ENCODE results near the gene ADAMTS1. TPM values are rescaled to one million over a fixed set of nuclear protein-coding genes. Genes with fewer than 3 reads are reported as not detected.

ADAMTS1 gene
- total RNA-seq, 1 donor from 2014 or later = 59.3 TPM

GRCh38 chr21:26813426-26813998 lies 31.7 kb downstream of the ADAMTS1 start:
- intact Hi-C loops (cut with DNase I) = no loop called here
- Histone ChIP-seq H3K36me3 (no peaks in the 10 kb centered on the region), H3K4me1 (peaks cover 10% of the 10 kb centered on the region), H3K9me3 (no peaks in the 10 kb centered on the region), H3K4me3 (no peak overlapping the region), H3K27me3 (ENCODE audit: low read depth) (no peaks in the 10 kb centered on the region), H3K27ac (no peak overlapping the region)
- no peak for TF ChIP-seq CTCF (IDR thresholded peaks at IDR 0.05)
- no peak for DNase-seq
- no peak for ATAC-seq

GRCh38 chr21:26812173-26812572 lies 33.0 kb downstream of the ADAMTS1 start:
- TF ChIP-seq CTCF (IDR thresholded peaks at IDR 0.05) = no peak
- Histone ChIP-seq H3K27ac (no peak overlapping the region), H3K9me3 (no peaks in the 10 kb centered on the region), H3K4me3 (no peak overlapping the region), H3K27me3 (ENCODE audit: low read depth) (no peaks in the 10 kb centered on the region), H3K36me3 (no peaks in the 10 kb centered on the region), H3K4me1 (peaks cover 10% of the 10 kb centered on the region)
- ATAC-seq (no peak), DNase-seq (no peak)
- intact Hi-C loops (cut with DNase I) = no loop called here

- ATAC-seq = no peak
- intact Hi-C loops (cut with DNase I) = no loop called here
- H3K9me3 ChIP-seq = no peaks in the 10 kb centered on the region
- H3K4me1 ChIP-seq = peaks cover 10% of the 10 kb centered on the region
- no peaks in the 10 kb centered on the region for H3K27me3 ChIP-seq (ENCODE audit: low read depth)
- no peak for DNase-seq
- TF ChIP-seq CTCF (IDR thresholded peaks at IDR 0.05) = no peak
- H3K36me3 ChIP-seq = no peaks in the 10 kb centered on the region
- no peak overlapping the region for H3K27ac ChIP-seq
- no peak overlapping the region for H3K4me3 ChIP-seq
Measured at GRCh38 chr21:26811482-26811881, 33.7 kb downstream of the ADAMTS1 start.

GRCh38 chr21:26810676-26811415 lies 34.4 kb downstream of the ADAMTS1 start:
- DNase-seq (no peak), ATAC-seq (no peak)
- Histone ChIP-seq H3K36me3 (no peaks in the 10 kb centered on the region), H3K4me3 (no peak overlapping the region), H3K9me3 (no peaks in the 10 kb centered on the region), H3K4me1 (peaks cover 9% of the 10 kb centered on the region), H3K27ac (no peak overlapping the region), H3K27me3 (ENCODE audit: low read depth) (no peaks in the 10 kb centered on the region)
- intact Hi-C loops (cut with DNase I) = no loop called here
- no peak for TF ChIP-seq CTCF (IDR thresholded peaks at IDR 0.05)

GRCh38 chr21:26810266-26810665 lies 34.9 kb downstream of the ADAMTS1 start:
- Histone ChIP-seq H3K27me3 (ENCODE audit: low read depth) (no peaks in the 10 kb centered on the region), H3K4me1 (peaks cover 3% of the 10 kb centered on the region), H3K36me3 (no peaks in the 10 kb centered on the region), H3K27ac (no peak overlapping the region), H3K9me3 (no peaks in the 10 kb centered on the region), H3K4me3 (no peak overlapping the region)
- intact Hi-C loops (cut with DNase I) = no loop called here
- no peak for ATAC-seq
- TF ChIP-seq CTCF (IDR thresholded peaks at IDR 0.05) = no peak
- DNase-seq = no peak
